Ishikawa (cell line): Measurements from ENCODE around the gene PRPF31.

Source experiments
- CEBPB ChIP-seq: IDR thresholded peaks from 2 replicates; pipeline ENCODE4 v1.6.1; 2012
- CREB1 ChIP-seq: IDR thresholded peaks from 2 replicates; pipeline ENCODE4 v1.6.1; 2012; ENCODE audit warnings: low read depth
- EGR1 ChIP-seq: IDR thresholded peaks from 2 replicates; pipeline ENCODE4 v1.6.1; 2012
- EP300 ChIP-seq: IDR thresholded peaks from 2 replicates; pipeline ENCODE4 v1.6.1; 2012; ENCODE audit warnings: borderline replicate concordance
- FOXM1 ChIP-seq: IDR thresholded peaks from 2 replicates; pipeline ENCODE4 v1.6.1; 2012; ENCODE audit warnings: low read depth, borderline replicate concordance
- MAX ChIP-seq: IDR thresholded peaks from 2 replicates; pipeline ENCODE4 v1.6.1; 2012
- NFIC ChIP-seq: IDR thresholded peaks from 2 replicates; pipeline ENCODE4 v1.6.1; 2012
- RAD21 ChIP-seq: IDR thresholded peaks from 2 replicates; pipeline ENCODE4 v1.6.1; 2012; ENCODE audit warnings: low read depth
- REST ChIP-seq: IDR thresholded peaks from 2 replicates; pipeline ENCODE4 v1.6.1; 2012; ENCODE audit warnings: low read depth, mild to moderate bottlenecking
- TAF1 ChIP-seq: IDR thresholded peaks from 2 replicates; pipeline ENCODE4 v1.6.1; 2012; ENCODE audit warnings: low read depth, mild to moderate bottlenecking
- TCF12 ChIP-seq: IDR thresholded peaks from 2 replicates; pipeline ENCODE4 v1.6.1; 2012; ENCODE audit warnings: low read depth
- TEAD4 ChIP-seq: IDR thresholded peaks from 2 replicates; pipeline ENCODE4 v1.6.1; 2012
- USF1 ChIP-seq: IDR thresholded peaks from 2 replicates; pipeline ENCODE4 v1.6.1; 2012
- YY1 ChIP-seq: IDR thresholded peaks from 2 replicates; pipeline ENCODE4 v1.6.1; 2012; ENCODE audit warnings: low read depth
- ZBTB7A ChIP-seq: IDR thresholded peaks from 2 replicates; pipeline ENCODE4 v1.6.1; 2012; ENCODE audit warnings: low read depth

PRPF31 gene

GRCh38 chr19:54105796-54106195 lies 9.8 kb upstream of the PRPF31 start:
- no peak for TF ChIP-seq NFIC
- no peak for TF ChIP-seq EGR1
- no peak for TF ChIP-seq TCF12

- TF ChIP-seq TEAD4 (no peak), EP300 (no peak), TCF12 (no peak), NFIC (no peak)
These were observed 8.8 kb upstream of the PRPF31 start for GRCh38 chr19:54106716-54107115.

- TF ChIP-seq CEBPB = no peak
- no peak for TF ChIP-seq USF1
These were observed 7.6 kb upstream of the PRPF31 start for GRCh38 chr19:54107876-54108490.

GRCh38 chr19:54108496-54108895 lies 7.1 kb upstream of the PRPF31 start:
- no peak for TF ChIP-seq EP300

GRCh38 chr19:54109651-54110050 lies 5.9 kb upstream of the PRPF31 start:
- no peak for TF ChIP-seq REST
- no peak for TF ChIP-seq EP300
- TF ChIP-seq TAF1 = no peak
- TF ChIP-seq TCF12 = no peak
- no peak for TF ChIP-seq ZBTB7A
- no peak for TF ChIP-seq EGR1
- no peak for TF ChIP-seq YY1
- TF ChIP-seq CEBPB = no peak
- no peak for TF ChIP-seq MAX
- TF ChIP-seq NFIC = no peak
- no peak for TF ChIP-seq TEAD4
- no peak for TF ChIP-seq RAD21
- TF ChIP-seq FOXM1 = no peak
- no peak for TF ChIP-seq USF1

GRCh38 chr19:54114340-54115108 lies 1.0 kb upstream of the PRPF31 start:
- TF ChIP-seq FOXM1 (no peak), CEBPB (no peak), ZBTB7A (no peak), NFIC (no peak), MAX (no peak), CREB1 (no peak), TEAD4 (no peak), TAF1 (no peak), YY1 (no peak), RAD21 (no peak), EGR1 (no peak), TCF12 (no peak), EP300 (no peak), REST (no peak), USF1 (no peak)

- TF ChIP-seq MAX (no peak), REST (0 out of 2 replicates have a peak, but pooled peaks have one; percentile 13)
These were observed 5.7 kb downstream of the PRPF31 start for GRCh38 chr19:54121259-54121658.
